HG03060 (cell line): ENCODE data around the gene TIGD7.
A peak's percentile ranks its signal among the peaks of the same experiment; 100 is the strongest.

Experiments
- ATAC-seq: cut with Tn5 transposase; IDR thresholded peaks from one replicate; pipeline ENCODE4 v1.9.1; 2021; ENCODE audit warnings: low read depth, moderate number of reproducible peaks; ENCODE audit not compliant: unreplicated experiment

Gene TIGD7

GRCh38 chr16:3305109-3306068 is at the start of gene TIGD7, which contains the start of gene ZNF75A:
TIGD7 (minus strand) TSS chr16:3305430; CDS start chr16:3300614, 4,816 bp downstream.
ZNF75A (plus strand) TSS chr16:3305497; CDS start chr16:3308429, 2,932 bp downstream.
- ATAC-seq, result peak; percentile 51

- no peak for ATAC-seq
These were observed 43.9 kb upstream of the TIGD7 start for GRCh38 chr16:3349175-3349574.

GRCh38 chr16:3348547-3349167 is 43.4 kb upstream of the TIGD7 start:
- no peak for ATAC-seq

- no peak for ATAC-seq
These were observed 42.4 kb upstream of the TIGD7 start for GRCh38 chr16:3347586-3347985.

- no peak for ATAC-seq
These were observed 40.8 kb upstream of the TIGD7 start for GRCh38 chr16:3346041-3346440.

- ATAC-seq, result no peak
These were observed 23.4 kb upstream of the TIGD7 start for GRCh38 chr16:3328643-3329042.

- ATAC-seq, result no peak
These were observed 22.9 kb upstream of the TIGD7 start for GRCh38 chr16:3328104-3328503.

GRCh38 chr16:3327514-3327913 is 22.3 kb upstream of the TIGD7 start:
- ATAC-seq, result no peak

GRCh38 chr16:3321816-3322215 is 16.6 kb upstream of the TIGD7 start:
- no peak for ATAC-seq

- ATAC-seq, result no peak
These were observed 12.2 kb upstream of the TIGD7 start for GRCh38 chr16:3317315-3317999.

GRCh38 chr16:3311496-3311895 is 6.3 kb upstream of the TIGD7 start:
- no peak for ATAC-seq

- no peak for ATAC-seq
These were observed 848 bp upstream of the TIGD7 start for GRCh38 chr16:3306078-3306477.

GRCh38 chr16:3304370-3304769 is 860 bp downstream of the TIGD7 start:
- no peak for ATAC-seq

- ATAC-seq, result no peak
These were observed 9.4 kb downstream of the TIGD7 start for GRCh38 chr16:3295783-3296182.

GRCh38 chr16:3295209-3295608 is 10.0 kb downstream of the TIGD7 start:
- no peak for ATAC-seq

- no peak for ATAC-seq
These were observed 12.6 kb downstream of the TIGD7 start for GRCh38 chr16:3292604-3293003.

GRCh38 chr16:3289998-3290673 is 15.1 kb downstream of the TIGD7 start:
- no peak for ATAC-seq

- ATAC-seq, result no peak
These were observed 20.1 kb downstream of the TIGD7 start for GRCh38 chr16:3285131-3285530.

GRCh38 chr16:3283543-3284447 is 21.4 kb downstream of the TIGD7 start:
- no peak for ATAC-seq
